PC-3 (cell line): ENCODE results near the gene RNF123. TPM values are rescaled to one million over a fixed set of nuclear protein-coding genes. Genes with fewer than 3 reads are reported as not detected.

Source experiments
- ATAC-seq: fragments of 200-7000 bp; cut with Tn5 transposase; 2 replicates; pipeline ENCODE4 v1.9.1; 2020; ENCODE audit warnings: mild to moderate bottlenecking, moderate library complexity
- BruUV-seq: library from RNA; stranded (reverse); fragments of 400-500 nt; replicated peaks from 2 replicates; lab custom pipeline; 2021; lab: Mats Ljungman, UMichigan
- CTCF ChIA-PET: fragments of 300-600 bp; sonication (Branson Sonifier 250); formaldehyde crosslinking; loops from one replicate; lab custom pipeline; 2022; ENCODE audit warnings: antibody characterized with exemption; lab: Charles Lee
- POLR2A ChIA-PET: fragments of 300-600 bp; sonication (Branson Sonifier 250); formaldehyde crosslinking; loops from one replicate; lab custom pipeline; 2022; ENCODE audit warnings: antibody characterized with exemption; ENCODE audit not compliant: unreplicated experiment; lab: Charles Lee
- DNase-seq: peaks from one replicate; pipeline ENCODE4 v3.0.0-alpha.2; 2015
- H2AFZ ChIP-seq: fragments of 300-600 bp; sonication (generic); 2 replicates; pipeline ENCODE4 v1.6.0; 2016; ENCODE audit warnings: antibody characterized with exemption, low read length
- H3F3A ChIP-seq: fragments of 300-600 bp; sonication (generic); one replicate; pipeline ENCODE4 v1.6.0; 2017; ENCODE audit warnings: antibody characterized with exemption, low read length, control low read depth, mild to moderate bottlenecking; ENCODE audit not compliant: unreplicated experiment
- H3K27ac ChIP-seq: fragments of 300-600 bp; sonication (generic); 2 replicates; pipeline ENCODE4 v1.5.1; 2016; ENCODE audit warnings: mild to moderate bottlenecking, low read length
- H3K27me3 ChIP-seq: fragments of 300-600 bp; sonication (generic); 2 replicates; pipeline ENCODE4 v1.6.1; 2016; ENCODE audit warnings: low read length, mixed read lengths
- H3K36me3 ChIP-seq: fragments of 300-600 bp; sonication (generic); 2 replicates; pipeline ENCODE4 v1.6.1; 2016; ENCODE audit warnings: low read depth, mixed run types, low read length, mixed read lengths
- H3K4me1 ChIP-seq: fragments of 300-600 bp; sonication (generic); 2 replicates; pipeline ENCODE4 v1.5.1; 2016; ENCODE audit warnings: low read length; ENCODE audit not compliant: insufficient read depth
- H3K4me2 ChIP-seq: fragments of 300-600 bp; sonication (generic); 2 replicates; pipeline ENCODE4 v1.6.0; 2016; ENCODE audit warnings: low read length
- H3K4me3 ChIP-seq: fragments of 300-600 bp; sonication (generic); 2 replicates; pipeline ENCODE4 v1.5.1; 2016; ENCODE audit warnings: mild to moderate bottlenecking, low read length, mixed read lengths
- H3K79me2 ChIP-seq: fragments of 300-600 bp; sonication (generic); 2 replicates; pipeline ENCODE4 v1.6.1; 2017; ENCODE audit warnings: low read length, mixed read lengths
- H3K9ac ChIP-seq: fragments of 300-600 bp; sonication (generic); 2 replicates; pipeline ENCODE4 v1.6.0; 2016; ENCODE audit warnings: mild to moderate bottlenecking, low read length
- H3K9me2 ChIP-seq: fragments of 300-600 bp; sonication (generic); replicated peaks from 2 replicates; pipeline ENCODE4 v1.6.1; 2016; ENCODE audit warnings: mixed run types, low read length, mixed read lengths
- H3K9me3 ChIP-seq: fragments of 300-600 bp; sonication (generic); 2 replicates; pipeline ENCODE4 v1.6.1; 2016; ENCODE audit warnings: low read length, mixed read lengths
- H4K20me1 ChIP-seq: fragments of 300-600 bp; sonication (generic); 2 replicates; pipeline ENCODE4 v1.6.1; 2016; ENCODE audit warnings: low read length, mixed read lengths
- CTCF ChIP-seq: fragments of 300-600 bp; sonication (generic); conservative IDR thresholded peaks from 2 replicates; pipeline ENCODE4 v1.5.1; 2017; ENCODE audit warnings: antibody characterized with exemption, low read depth, mild to moderate bottlenecking, low read length
- EZH2 ChIP-seq: fragments of 300-600 bp; sonication (generic); IDR thresholded peaks from one replicate; pipeline ENCODE4 v1.6.1; 2017; ENCODE audit warnings: antibody characterized with exemption, mild to moderate bottlenecking, low read length; ENCODE audit not compliant: unreplicated experiment
- EZH2phosphoT487 ChIP-seq: fragments of 300-600 bp; sonication (generic); IDR thresholded peaks from 2 replicates; pipeline ENCODE4 v1.6.1; 2018; ENCODE audit warnings: mild to moderate bottlenecking, antibody characterized with exemption, low read length, borderline replicate concordance
- intact Hi-C: fragments of 100-400 bp; cut with micrococcal nuclease; formaldehyde crosslinking; loops from 2 replicates; pipeline ENCODE4 v1.9.0; 2023
- total RNA-seq: library from RNA; depleted of rRNA; stranded (reverse); fragments of >200 nt; gene quantifications from 2 replicates; pipeline ENCODE4 v1.2.3, GENCODE V29; 2014

RNF123 gene
- total RNA-seq, 1 experiment from 2014 or later = 38.6 TPM

GRCh38 chr3:49662021-49662420 lies 27.3 kb upstream of the RNF123 start:
- Histone ChIP-seq H3K4me1 (no peaks in the 10 kb centered on the region), H3K9me3 (no peaks in the 10 kb centered on the region), H3K36me3 (no peaks in the 10 kb centered on the region), H3K4me2 (no peak overlapping the region), H2AFZ (no peak overlapping the region), H3K9me2 (no peaks in the 10 kb centered on the region), H3K79me2 (no peaks in the 10 kb centered on the region), H3K27me3 (no peaks in the 10 kb centered on the region), H3F3A (no peaks in the 10 kb centered on the region), H4K20me1 (no peaks in the 10 kb centered on the region), H3K4me3 (no peak overlapping the region), H3K27ac (no peak overlapping the region), H3K9ac (no peak overlapping the region)
- POLR2A ChIA-PET = no interaction called here
- CTCF ChIA-PET = no interaction called here
- TF ChIP-seq CTCF (no peak), EZH2phosphoT487 (no peak), EZH2 (no peak)
- intact Hi-C loops = no loop called here
- ATAC-seq (no peak), DNase-seq (no peak)
- BruUV-seq = no TSS peak

GRCh38 chr3:49662720-49663413 lies 26.5 kb upstream of the RNF123 start:
- Histone ChIP-seq H3K4me3 (no peak overlapping the region), H3K27me3 (no peaks in the 10 kb centered on the region), H3K36me3 (no peaks in the 10 kb centered on the region), H3K9me3 (no peaks in the 10 kb centered on the region), H3K79me2 (no peaks in the 10 kb centered on the region), H3K4me1 (peaks cover 5% of the 10 kb centered on the region), H3K9me2 (no peaks in the 10 kb centered on the region), H3F3A (no peaks in the 10 kb centered on the region), H4K20me1 (no peaks in the 10 kb centered on the region), H3K9ac (no peak overlapping the region), H2AFZ (no peak overlapping the region), H3K4me2 (no peak overlapping the region), H3K27ac (no peak overlapping the region)
- TF ChIP-seq EZH2phosphoT487 = no peak
- no peak for TF ChIP-seq EZH2
- TF ChIP-seq CTCF = no peak
- DNase-seq (no peak), ATAC-seq (no peak)
- intact Hi-C loops = no loop called here
- CTCF ChIA-PET = no interaction called here
- POLR2A ChIA-PET = interaction anchor here (0.6 kb wide), 2 partner anchors 215 to 1494 kb away, joined by 3 to 4 read pairs; no protein-coding TSS in a partner anchor
- BruUV-seq = no TSS peak

GRCh38 chr3:49663831-49664230 lies 25.5 kb upstream of the RNF123 start:
- H3K9me2 ChIP-seq = no peaks in the 10 kb centered on the region
- no peak for ATAC-seq
- ChIA-PET POLR2A (interaction anchor here (0.6 kb wide), 2 partner anchors 215 to 1495 kb away, joined by 3 to 4 read pairs; no protein-coding TSS in a partner anchor), CTCF (no interaction called here)
- H3F3A ChIP-seq = peaks cover 4% of the 10 kb centered on the region
- intact Hi-C loops = no loop called here
- TF ChIP-seq EZH2phosphoT487 (no peak), CTCF (no peak), EZH2 (no peak)
- no peak overlapping the region for H3K27ac ChIP-seq
- no peak for DNase-seq
- no peak overlapping the region for H3K4me2 ChIP-seq
- H3K4me3 ChIP-seq = no peak overlapping the region
- H3K9me3 ChIP-seq = no peaks in the 10 kb centered on the region
- H3K36me3 ChIP-seq = no peaks in the 10 kb centered on the region
- H3K27me3 ChIP-seq = no peaks in the 10 kb centered on the region
- no peak overlapping the region for H3K9ac ChIP-seq
- no peaks in the 10 kb centered on the region for H3K79me2 ChIP-seq
- no peaks in the 10 kb centered on the region for H4K20me1 ChIP-seq
- peaks cover 14% of the 10 kb centered on the region for H3K4me1 ChIP-seq
- BruUV-seq = no TSS peak
- no peak overlapping the region for H2AFZ ChIP-seq
